ENCODE data around the gene EMILIN2.

DNA sequence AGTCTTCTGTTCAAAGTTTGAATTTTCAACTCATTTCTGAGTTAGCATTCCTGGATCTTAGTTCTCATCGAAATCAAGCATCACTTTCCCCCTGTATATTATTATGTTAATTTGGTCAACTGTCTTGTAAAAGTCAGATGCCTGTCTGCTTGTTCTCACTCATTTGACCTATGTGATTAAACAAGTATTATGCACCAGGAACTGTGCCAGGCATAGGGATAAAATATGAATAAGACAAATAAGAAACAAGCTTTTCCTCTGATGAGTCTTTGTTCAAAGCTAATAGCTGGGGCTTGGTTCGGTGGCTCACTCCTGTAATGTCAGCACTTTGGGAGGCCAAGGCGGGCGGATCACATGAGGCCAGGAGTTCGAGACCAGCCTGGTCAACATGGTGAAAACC lies 19.7 kb upstream of the EMILIN2 start:
- TF ChIP-seq, protein P1, sequence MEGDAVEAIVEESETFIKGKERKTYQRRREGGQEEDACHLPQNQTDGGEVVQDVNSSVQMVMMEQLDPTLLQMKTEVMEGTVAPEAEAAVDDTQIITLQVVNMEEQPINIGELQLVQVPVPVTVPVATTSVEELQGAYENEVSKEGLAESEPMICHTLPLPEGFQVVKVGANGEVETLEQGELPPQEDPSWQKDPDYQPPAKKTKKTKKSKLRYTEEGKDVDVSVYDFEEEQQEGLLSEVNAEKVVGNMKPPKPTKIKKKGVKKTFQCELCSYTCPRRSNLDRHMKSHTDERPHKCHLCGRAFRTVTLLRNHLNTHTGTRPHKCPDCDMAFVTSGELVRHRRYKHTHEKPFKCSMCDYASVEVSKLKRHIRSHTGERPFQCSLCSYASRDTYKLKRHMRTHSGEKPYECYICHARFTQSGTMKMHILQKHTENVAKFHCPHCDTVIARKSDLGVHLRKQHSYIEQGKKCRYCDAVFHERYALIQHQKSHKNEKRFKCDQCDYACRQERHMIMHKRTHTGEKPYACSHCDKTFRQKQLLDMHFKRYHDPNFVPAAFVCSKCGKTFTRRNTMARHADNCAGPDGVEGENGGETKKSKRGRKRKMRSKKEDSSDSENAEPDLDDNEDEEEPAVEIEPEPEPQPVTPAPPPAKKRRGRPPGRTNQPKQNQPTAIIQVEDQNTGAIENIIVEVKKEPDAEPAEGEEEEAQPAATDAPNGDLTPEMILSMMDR (IDR thresholded peaks at IDR 0.05), result no peak
- TF ChIP-seq POLR2A (IDR thresholded peaks at IDR 0.05), result no peak

All from prostate gland (tissue), 2 donors.